MCF 10A (cell line): ENCODE results near the gene SNRNP27. TPM values are rescaled to one million over a fixed set of nuclear protein-coding genes. Genes with fewer than 3 reads are reported as not detected.

Experiments
- BruUV-seq: library from RNA; stranded (reverse); fragments of 400-500 nt; replicated peaks from 2 replicates; lab custom pipeline; 2021; lab: Mats Ljungman, UMichigan
- CTCF ChIA-PET: fragments of 300-600 bp; sonication (Branson Sonifier 250); formaldehyde crosslinking; extraction: SDS; loops from one replicate; lab custom pipeline; 2021; ENCODE audit warnings: antibody characterized with exemption, inconsistent platforms; lab: Yijun Ruan, JAX
- POLR2A ChIA-PET: fragments of 300-600, 350-650 bp; sonication (Branson Sonifier 250); formaldehyde crosslinking; extraction: SDS; loops from one replicate; lab custom pipeline; 2020; ENCODE audit warnings: antibody characterized with exemption, inconsistent platforms; lab: Yijun Ruan, JAX
- DNase-seq: peaks from one replicate; pipeline ENCODE4 v3.0.0-alpha.2; 2018; ENCODE audit not compliant: unreplicated experiment
- H3K27ac Mint-ChIP-seq: one replicate; pipeline ENCODE4 v1.8.0; 2022; ENCODE audit warnings: mild to moderate bottlenecking, low read depth, mixed read lengths; ENCODE audit not compliant: unreplicated experiment
- H3K27me3 Mint-ChIP-seq: one replicate; pipeline ENCODE4 v1.8.0; 2022; ENCODE audit warnings: mixed read lengths; ENCODE audit not compliant: insufficient read depth, unreplicated experiment
- H3K36me3 Mint-ChIP-seq: one replicate; pipeline ENCODE4 v1.8.0; 2022; ENCODE audit warnings: mild to moderate bottlenecking, moderate library complexity, mixed read lengths; ENCODE audit not compliant: insufficient read depth, unreplicated experiment
- H3K4me1 Mint-ChIP-seq: one replicate; pipeline ENCODE4 v1.8.0; 2022; ENCODE audit warnings: mixed read lengths; ENCODE audit not compliant: insufficient read depth, unreplicated experiment
- H3K4me3 Mint-ChIP-seq: one replicate; pipeline ENCODE4 v1.8.0; 2022; ENCODE audit warnings: mild to moderate bottlenecking, moderate library complexity, mixed read lengths; ENCODE audit not compliant: unreplicated experiment
- H3K9me3 Mint-ChIP-seq: one replicate; pipeline ENCODE4 v1.8.0; 2022; ENCODE audit warnings: mixed read lengths; ENCODE audit not compliant: unreplicated experiment
- intact Hi-C: fragments of 100-400 bp; cut with micrococcal nuclease; formaldehyde crosslinking; loops from 2 replicates; pipeline ENCODE4 v1.14.1; 2022
- total RNA-seq: library from RNA; stranded (reverse); gene quantifications from 2 replicates; pipeline ENCODE4 v1.2.3, GENCODE V29; 2022
- TF ChIP-seq, protein P1 (sequence below): fragments of 200-600 bp; IDR thresholded peaks from one replicate; pipeline ENCODE4 v1.8.0; 2022; ENCODE audit warnings: antibody characterized with exemption, mild to moderate bottlenecking; ENCODE audit not compliant: unreplicated experiment

The SNRNP27 gene
- total RNA-seq, 1 experiment from 2014 or later, result 68.9 TPM

DNA sequence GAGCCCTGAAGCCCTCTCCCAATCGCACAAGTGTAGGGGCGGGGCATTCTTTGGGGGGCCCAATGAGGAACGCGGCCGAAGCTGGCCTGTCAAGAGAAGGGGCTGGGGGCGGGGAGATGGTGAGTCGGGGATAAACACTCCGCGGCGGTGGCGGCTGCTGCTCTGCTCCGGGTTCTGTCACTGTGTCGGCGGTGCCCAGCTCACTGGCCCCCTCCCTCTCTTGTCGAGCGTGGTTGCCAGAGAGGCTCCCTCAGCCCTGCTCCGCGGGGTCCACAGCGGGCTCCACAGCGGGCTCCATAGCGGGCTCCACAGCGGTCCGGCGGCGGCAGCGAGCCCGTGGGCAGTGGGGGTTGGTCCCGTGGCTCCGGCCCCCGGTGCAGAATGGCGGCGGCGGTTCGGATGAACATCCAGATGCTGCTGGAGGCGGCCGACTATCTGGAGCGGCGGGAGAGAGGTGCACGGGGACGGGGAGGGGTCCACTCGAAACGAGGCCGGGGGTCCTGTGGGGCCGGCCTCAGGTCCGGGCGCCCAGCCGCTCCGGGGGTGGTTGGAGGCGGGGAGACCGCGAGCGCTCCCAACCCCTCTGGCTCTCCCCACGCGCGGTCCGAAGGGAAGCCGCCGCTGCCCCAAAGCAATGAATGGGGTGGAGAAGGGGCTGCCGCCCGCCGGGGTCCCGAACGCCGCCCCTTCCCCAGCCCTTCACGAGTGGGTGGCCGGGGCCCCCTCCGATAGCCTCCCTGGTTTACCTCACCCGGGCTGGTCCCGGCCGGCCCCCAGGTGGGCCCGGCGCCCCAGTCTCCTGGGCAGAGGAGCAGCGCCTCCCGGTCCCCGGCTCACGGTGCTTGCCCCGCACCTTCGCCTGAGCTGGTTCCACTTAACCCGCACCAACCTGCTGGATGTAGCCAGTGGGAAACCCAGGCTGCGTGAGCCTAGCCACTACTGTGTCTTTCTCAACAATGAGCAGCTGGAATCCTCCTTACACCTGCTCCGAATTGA, 21.5 kb downstream of the SNRNP27 start, which contains the start of gene MXD1:
TSS of gene MXD1 (plus strand) at position 160 of the 996 bp plus-strand sequence. CDS start at position 382, 222 bp downstream.
- ChIA-PET POLR2A (interaction anchor here (0.5 to 9.2 kb wide), 56 partner anchors 9 to 478 kb away, joined by 3 to 319 read pairs (median 5); partner anchors contain the start of genes ANXA4, C2orf42, FAM136A and NFU1), CTCF (interaction anchor here (0.7 to 6.8 kb wide), 8 partner anchors 147 to 228 kb away, joined by 3 to 106 read pairs (median 4); no protein-coding TSS in a partner anchor)
- Mint-ChIP-seq H3K27ac (peak within 1 kb of the TSS; percentile 46), H3K36me3 (peaks cover 25% of the 10 kb centered on the region), H3K27me3 (no peaks in the 10 kb centered on the region), H3K4me1 (peaks cover 24% of the 10 kb centered on the region), H3K9me3 (no peaks in the 10 kb centered on the region), H3K4me3 (peak within 1 kb of the TSS; percentile 78)
- TF ChIP-seq, protein P1, sequence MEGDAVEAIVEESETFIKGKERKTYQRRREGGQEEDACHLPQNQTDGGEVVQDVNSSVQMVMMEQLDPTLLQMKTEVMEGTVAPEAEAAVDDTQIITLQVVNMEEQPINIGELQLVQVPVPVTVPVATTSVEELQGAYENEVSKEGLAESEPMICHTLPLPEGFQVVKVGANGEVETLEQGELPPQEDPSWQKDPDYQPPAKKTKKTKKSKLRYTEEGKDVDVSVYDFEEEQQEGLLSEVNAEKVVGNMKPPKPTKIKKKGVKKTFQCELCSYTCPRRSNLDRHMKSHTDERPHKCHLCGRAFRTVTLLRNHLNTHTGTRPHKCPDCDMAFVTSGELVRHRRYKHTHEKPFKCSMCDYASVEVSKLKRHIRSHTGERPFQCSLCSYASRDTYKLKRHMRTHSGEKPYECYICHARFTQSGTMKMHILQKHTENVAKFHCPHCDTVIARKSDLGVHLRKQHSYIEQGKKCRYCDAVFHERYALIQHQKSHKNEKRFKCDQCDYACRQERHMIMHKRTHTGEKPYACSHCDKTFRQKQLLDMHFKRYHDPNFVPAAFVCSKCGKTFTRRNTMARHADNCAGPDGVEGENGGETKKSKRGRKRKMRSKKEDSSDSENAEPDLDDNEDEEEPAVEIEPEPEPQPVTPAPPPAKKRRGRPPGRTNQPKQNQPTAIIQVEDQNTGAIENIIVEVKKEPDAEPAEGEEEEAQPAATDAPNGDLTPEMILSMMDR, result no peak
- no peak for DNase-seq
- intact Hi-C loops, result loop anchor here (1.0 to 10.0 kb wide), 6 partner anchors 156 to 730 kb away; partner anchors contain the start of genes SNRPG and TIA1
- no TSS peak for BruUV-seq

DNA sequence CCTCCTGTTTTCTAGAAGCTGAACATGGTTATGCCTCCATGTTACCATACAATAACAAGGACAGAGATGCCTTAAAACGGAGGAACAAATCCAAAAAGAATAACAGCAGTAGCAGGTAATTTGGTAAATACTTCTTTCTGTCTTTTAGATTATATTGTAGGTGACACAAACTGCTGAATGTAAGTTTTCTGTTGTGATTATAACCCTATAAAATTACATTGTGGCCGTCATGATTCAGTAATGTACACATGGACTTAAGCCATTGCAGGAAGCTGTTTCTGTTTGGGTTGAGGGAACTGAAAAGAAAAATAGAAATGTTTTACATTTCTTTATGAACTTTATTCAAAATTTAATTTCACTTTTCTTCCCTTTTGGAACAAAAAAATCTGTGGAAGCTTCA, 22.4 kb downstream of the SNRNP27 start:
- TSS peak; percentile 35 for BruUV-seq
- Mint-ChIP-seq H3K27me3 (no peaks in the 10 kb centered on the region), H3K4me1 (peaks cover 24% of the 10 kb centered on the region), H3K27ac (peak overlapping the region; percentile 39), H3K9me3 (no peaks in the 10 kb centered on the region), H3K4me3 (peak overlapping the region; percentile 78), H3K36me3 (peaks cover 33% of the 10 kb centered on the region)
- DNase-seq, result no peak
- CTCF ChIA-PET, result interaction anchor here (0.7 to 2.6 kb wide), 7 partner anchors 153 to 303 kb away, joined by 3 to 7 read pairs (median 4); no protein-coding TSS in a partner anchor
- TF ChIP-seq, protein P1, result no peak
- intact Hi-C loops, result loop anchor here (2.0 to 10.0 kb wide), 2 partner anchors 19 to 729 kb away; no protein-coding TSS in a partner anchor
- POLR2A ChIA-PET, result interaction anchor here (0.5 to 9.2 kb wide), 24 partner anchors 9 to 377 kb away, joined by 3 to 319 read pairs (median 6); partner anchors contain the start of genes ANXA4, C2orf42, PCBP1 and PCYOX1

DNA sequence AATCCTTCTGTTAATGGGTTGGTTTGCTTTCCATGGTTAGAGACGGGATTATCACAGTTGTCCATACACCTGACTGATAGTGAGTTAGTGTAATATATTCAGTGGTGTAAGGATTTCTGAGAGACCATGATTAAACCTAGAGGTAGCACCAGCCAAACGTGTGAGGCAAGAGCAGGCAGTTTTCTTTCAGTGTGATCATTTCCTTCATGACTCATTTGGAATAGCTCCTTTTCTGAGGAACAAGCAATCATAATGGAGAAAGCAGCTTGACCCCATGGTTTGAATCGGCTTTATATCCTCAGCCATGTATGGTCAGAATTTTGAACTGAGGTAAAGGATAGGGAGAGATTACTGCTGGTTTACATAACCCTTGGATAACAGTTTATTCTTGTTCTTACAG, 24.1 kb downstream of the SNRNP27 start:
- peaks cover 22% of the 10 kb centered on the region for H3K4me1 Mint-ChIP-seq
- TF ChIP-seq, protein P1, result no peak
- H3K27me3 Mint-ChIP-seq, result no peaks in the 10 kb centered on the region
- peak overlapping the region; percentile 86 for H3K27ac Mint-ChIP-seq
- POLR2A ChIA-PET, result interaction anchor here (0.7 to 9.2 kb wide), 15 partner anchors 9 to 546 kb away, joined by 3 to 319 read pairs (median 10); partner anchors contain the start of genes C2orf42, PCBP1 and SNRNP27
- peak; percentile 87 for DNase-seq
- H3K36me3 Mint-ChIP-seq, result peaks cover 37% of the 10 kb centered on the region
- CTCF ChIA-PET, result interaction anchor here (2.4 kb wide), 1 partner anchor 168 kb away, joined by 7 read pairs; no protein-coding TSS in a partner anchor
- H3K9me3 Mint-ChIP-seq, result no peaks in the 10 kb centered on the region
- peak overlapping the region; percentile 78 for H3K4me3 Mint-ChIP-seq
- no TSS peak for BruUV-seq
- intact Hi-C loops, result loop anchor here (2.0 to 10.0 kb wide), 2 partner anchors 17 to 727 kb away; no protein-coding TSS in a partner anchor
